Measurements from ENCODE around the gene CREBBP.
A peak's percentile ranks its signal among the peaks of the same experiment; 100 is the strongest.
"Not testable (repeated sequence)": the region's sequence is repeated elsewhere in the genome, so short reads cannot be mapped to it uniquely, and the experiment has no call there.

Gene CREBBP

DNA sequence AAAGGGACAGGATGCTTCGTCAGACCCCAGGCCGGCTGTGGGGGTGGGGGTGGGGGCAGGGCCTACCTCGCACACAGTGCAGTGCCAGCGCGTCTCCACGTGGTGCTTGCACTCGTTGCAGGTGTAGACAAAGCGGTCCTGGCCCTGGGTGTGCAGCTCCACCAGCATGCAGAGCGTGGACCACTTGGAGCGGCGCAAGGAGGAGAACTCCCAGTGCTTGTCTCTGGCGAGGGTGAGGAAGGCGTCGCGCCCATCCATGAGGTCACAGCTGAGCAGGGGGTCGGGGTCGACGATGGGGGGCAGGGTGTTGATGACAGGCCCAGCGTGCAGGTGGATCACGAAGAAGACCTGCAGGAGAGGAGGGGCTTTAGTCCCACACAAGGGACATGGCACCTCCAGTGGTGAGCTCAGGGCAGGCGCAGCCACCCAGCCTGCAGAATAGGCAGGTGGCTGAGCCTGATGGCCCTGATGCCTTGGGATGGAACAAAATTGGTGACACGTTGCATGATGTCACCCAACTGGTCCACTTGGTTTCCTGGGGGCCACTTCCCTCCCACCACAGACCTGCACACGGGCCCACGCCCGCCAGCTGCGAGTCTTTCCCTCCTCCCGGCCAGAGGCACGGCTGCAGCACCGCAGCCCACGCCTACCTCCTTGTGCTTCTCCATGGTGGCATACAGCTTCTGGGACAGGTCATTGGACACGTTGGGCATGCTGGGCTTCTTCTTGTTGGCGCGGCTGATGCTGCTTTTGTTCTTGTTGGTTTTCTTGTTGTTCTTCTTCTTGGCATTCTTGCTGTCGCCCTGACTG lies 149.2 kb downstream of the CREBBP start:
- no peak for DNase-seq

DNA sequence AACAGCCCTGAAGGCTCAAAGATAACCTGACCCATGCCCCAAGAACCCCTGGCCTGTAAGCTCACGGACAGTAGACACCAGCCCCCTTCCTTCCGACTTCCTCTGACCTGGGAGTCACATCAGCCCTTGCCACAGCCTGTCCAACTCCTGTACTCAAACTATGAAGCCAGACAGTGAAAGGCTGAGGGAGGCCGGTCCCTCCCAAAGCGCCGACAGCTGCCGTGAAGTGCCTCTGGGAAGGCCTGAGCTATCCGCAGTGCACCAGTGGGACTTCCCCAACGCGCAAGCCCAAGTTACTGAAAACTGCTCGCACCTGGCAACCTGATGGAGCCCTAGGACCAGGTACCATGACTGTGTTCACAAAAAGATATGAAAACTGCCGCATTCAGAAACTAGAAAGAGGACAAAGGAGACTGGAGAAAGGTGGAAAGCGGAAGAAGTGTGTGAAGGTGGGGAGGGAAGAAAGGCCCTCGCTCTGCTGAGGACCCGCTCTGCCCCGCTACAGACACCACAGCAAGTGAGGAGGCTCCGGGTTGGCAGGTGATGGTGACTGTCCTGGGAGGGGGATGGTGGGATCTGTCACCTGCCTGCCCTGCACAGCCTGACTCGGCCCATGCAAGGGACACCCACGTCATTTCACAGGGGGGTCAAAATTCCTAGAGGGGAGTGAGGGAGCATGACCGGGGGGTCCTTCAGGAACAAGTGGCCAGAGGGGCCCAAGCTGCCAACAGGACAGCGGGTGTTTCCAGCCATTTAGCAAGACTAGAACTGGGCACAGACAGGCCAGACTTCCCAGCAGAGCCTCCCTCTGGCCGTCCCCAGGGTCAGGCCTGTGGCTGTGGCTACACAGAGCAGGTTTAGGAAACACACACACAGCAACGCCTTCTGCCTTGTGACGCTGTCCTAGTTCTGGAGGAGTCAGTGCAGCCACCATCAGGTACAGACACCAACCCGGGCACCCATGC lies 150.1 kb downstream of the CREBBP start:
- no peak for DNase-seq

DNA sequence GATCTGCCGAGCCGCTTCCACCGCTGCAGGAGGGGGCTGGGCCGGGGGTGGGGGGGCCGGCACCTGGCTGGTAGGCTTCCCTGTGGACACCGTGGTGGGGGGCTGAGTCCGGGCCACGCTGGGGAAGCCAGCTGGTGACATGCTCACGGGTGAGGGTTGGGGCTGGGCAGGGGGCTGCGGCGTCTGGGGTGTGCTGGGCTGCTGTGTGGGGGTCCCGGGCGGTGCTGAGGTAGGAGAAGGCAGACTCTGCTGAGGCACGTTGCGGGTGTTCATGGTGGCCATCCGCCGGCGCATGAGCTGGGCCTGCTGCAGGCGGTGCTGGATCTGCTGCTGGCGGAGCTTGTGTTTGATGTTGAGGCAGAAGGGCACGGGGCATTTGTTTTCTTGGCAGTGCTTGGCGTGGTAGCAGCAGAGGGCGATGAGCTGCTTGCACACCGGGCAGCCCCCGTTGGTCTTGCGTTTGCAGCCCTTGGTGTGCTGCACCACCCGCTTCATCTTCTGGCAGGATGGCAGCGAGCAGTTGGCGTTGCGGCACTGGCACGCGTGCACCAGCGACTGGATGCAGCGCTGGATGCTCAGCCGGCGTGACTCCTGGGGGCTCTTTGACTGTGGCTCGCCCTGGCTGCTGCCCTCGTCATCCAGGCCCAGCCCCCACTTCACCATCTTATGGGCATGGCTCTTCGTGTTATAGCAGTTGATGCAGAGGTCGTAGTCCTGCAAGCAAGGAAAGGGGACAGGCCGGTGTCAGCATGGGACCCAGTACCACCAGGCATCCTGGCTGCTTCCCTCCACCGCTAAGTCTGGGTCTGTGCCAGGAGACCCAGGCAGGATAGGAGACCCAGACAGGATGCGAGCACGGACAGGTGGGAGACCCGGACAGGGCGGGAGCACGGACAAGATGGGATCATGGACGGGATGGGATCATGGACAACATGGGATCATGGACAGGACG lies 151.1 kb downstream of the CREBBP start:
- no peak for DNase-seq

DNA sequence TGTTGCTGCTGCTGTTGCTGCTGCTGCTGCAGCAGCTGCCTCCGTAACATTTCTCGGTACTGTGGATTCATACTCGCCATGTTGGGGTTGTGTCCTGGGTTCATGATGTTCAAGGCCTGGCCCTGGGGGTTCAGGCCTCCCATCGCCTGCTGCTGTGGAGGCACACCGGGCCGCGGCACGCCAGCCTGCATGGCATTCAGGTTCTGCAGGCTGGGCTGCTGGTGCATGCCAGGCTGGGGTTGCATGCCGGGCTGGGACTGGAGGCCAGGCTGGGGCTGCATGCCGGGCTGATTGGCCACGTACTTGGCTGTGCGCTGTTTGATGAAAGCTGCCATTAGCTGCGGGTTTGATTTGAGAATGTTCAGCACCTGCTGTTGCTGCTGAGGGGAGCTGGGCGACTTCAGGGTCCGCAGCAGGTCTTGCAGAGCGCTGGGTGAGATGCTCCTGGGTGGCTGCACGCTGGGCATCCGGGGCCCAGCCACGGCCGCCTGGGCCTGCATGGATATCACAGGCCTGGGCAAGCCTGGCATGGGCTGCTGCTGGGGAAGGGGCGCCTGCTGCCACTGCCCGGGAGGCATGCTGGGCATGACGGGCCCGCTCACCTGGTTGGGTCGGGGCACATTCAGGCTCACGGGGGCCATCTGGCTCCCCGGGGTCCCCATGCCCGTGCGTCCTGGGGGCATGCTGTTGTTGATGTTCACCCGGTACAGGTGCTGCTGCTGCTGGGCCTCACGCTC lies 151.9 kb downstream of the CREBBP start:
- DNase-seq = no peak

DNA sequence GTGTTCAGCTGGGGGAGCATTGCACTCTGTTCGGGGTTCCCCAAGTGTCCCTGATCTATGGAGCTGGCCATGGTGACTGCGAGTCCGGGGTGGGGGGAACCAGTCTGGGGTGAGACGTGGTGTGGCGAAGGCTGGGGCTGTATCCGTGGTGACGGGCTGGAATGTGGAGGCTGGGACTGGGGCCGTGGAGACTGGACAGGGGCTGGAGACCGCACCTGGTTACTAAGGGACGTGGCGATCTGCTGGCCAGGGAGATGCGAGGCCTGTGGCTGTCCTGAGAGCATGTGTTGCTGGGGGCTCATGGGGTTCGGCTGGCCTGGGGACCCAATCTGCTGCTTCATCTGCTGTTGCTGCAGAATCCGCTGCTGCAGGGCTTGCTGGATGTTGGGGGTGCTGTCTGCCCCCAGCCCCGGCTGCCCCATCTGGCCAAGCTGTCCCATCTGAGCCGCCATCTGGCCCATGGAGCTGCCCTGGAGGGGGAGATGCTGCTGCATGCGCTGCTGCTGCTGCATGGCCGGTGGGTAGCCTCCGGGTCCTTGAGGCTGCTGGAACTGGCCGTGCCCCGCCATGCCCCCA lies 152.6 kb downstream of the CREBBP start:
- DNase-seq = no peak

DNA sequence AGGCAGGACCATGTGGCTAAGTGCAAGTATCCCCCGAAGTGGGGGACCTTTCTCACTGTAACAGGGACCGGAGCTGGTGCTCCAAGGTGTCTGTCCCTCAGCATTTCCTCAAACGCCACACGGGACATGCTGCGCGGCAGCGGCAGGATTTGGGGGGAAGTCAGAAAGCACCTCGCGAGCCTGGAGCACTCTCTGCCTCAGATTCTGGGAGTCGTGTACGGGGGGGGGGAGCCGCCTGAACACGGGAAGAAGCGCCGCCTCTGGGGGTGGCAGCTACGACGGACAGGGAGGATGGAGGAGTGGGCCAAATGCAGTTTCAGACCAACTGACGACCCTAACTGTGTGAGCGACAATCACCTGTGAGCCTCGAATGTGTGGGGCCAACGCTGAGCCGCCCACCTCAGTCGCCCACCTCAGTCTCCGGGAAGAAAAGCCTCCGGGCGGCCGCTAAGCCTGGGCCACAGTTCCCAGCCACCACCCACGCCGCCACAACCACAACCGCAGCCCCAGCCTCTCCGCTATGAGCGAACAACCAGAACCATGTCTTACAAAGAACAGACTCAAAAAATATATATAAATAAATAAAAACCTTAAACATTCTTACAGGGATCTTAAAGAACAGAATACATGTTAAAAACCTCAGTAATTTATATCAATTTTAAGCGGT lies 154.4 kb downstream of the CREBBP start:
- no peak for DNase-seq

DNA sequence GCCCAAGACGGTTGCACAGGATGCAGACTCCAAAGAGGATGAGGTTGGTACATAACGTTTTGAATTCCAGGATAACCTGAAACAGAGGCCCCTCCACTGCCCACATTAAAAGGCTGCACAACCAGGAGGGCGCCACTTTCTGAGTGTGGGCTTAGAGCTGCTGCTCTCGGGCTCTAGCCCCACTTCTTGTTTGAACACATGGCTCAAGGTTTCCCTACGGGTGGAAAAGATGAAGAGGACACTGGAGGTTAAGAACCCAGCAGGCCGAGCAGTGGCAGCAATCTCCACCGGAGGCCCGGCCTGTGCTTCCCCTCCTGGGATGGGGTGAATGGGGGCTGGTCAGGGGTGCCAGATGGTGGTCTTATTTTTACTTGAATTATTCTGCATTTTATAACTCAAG lies 155.2 kb downstream of the CREBBP start:
- no peak for DNase-seq

DNA sequence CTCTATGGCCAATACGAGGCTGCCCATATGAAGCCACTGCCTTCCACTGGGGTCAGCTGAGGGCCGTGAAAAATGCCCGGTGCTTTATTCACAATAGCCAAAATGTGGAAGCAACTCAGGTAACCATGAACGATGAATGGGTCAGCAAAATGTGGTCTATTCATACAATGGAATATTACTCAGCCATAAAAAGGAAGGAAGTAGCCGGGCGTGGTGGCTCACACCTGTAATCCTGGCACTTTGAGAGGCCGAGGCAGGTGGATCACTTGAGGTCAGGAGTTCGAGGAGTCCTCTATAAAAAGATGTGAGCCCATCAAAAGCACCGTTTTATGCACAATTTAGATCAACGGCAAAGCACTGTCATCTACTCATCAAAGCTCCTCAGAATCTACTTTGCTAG lies 158.0 kb downstream of the CREBBP start:
- DNase-seq = no peak

DNA sequence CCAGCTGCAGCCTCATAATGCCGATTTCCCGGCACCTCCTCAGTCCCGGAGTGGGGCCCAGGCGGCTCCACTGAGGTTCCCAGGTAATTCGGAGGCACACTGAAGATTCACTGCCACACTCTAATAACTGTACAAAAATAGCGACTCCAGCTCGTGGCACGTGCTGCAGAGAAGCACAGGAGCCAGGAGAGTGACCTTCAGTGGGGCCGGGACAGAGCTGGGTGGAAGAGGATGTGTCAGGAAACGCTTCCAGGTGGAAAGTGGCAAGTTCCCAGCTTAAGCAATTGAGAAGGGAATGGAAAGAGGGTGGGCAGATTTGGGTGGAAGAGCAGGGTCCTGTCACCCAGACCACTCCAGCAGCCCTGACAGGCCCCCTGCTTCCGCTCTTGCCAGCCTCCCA lies 160.1 kb downstream of the CREBBP start:
- no peak for DNase-seq

DNA sequence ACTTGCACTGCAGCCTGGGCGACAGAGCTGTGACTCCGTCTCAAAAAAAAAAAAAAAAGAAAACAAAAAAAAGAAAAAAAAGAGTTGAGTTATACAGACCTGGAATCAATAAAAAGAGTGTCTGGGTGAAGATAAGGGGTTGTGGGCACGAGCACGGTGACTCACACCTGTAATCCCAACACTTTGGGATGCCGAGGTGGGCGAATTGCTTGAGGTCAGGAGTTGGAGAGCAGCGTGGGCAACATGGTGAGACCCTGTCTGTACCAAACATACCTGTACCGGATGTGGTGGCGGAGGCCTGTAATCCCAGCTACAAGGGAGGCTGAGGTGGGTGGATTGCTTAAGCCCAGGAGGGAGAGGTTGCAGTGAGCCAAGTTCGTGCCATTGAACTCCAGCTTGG lies 161.9 kb downstream of the CREBBP start:
- no peak for DNase-seq

DNA sequence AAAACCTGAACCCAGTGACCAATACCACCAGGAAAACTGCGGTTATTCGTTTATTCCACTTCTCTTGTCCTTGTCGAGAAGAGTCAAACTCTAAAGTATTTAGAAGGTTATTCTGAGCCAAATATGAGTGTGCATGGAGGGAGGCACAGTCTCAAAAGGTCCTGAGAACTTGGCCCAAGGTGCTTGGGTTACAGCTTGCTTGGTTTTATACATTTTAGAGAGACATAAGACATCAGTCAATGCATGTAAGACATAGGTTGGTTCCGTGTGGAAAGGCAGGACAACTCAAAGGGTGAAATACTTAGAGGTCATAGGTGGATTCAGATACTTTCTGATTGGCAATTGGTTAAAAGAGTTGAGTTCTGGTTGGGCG lies 162.5 kb downstream of the CREBBP start:
- no peak for DNase-seq

DNA sequence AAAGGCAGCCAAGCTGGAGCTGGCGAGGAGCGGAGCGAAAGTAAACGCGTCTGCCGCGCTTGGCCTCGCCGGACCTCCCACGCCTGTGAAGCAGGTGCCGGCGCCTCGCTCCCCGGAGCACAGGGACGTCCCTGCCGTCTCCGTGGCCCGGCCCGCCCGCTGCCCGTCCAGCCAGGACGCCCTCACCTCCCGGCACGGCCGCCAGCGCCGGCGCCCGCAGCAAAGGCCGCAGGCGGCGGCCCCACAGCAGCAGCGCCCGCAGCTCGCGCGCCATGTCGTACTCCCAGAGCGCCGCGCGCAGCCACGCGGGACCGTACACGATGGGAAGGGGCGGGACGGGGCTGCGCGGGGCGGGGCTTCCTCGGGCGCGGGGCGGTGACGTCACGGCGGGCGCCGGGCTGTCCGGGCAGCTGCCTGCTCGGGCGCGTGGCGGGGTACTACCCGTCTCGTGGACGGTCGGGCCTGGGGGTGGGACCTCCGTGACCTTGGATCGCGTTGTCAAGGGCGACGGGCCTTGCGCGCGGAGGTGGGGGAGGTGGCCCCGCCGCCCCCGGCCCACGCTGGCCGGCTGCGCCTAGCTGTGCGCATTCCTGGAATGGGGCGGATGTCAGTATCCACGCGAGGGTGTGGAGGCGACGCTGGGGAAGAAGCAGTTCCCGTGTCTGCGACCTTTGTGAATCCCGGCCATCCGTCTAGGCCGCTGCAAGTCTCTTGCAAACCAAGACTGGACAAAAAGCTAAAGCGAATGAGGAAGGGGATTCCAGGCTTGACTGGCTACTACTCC lies 163.1 kb downstream of the CREBBP start, which contains the start of gene TRAP1:
Gene TRAP1 (minus strand): TSS at position 290 of the 784 bp plus-strand sequence. CDS start 16 bp downstream, at position 274.
- peak; percentile 81 to 92 (median 85) for DNase-seq

DNA sequence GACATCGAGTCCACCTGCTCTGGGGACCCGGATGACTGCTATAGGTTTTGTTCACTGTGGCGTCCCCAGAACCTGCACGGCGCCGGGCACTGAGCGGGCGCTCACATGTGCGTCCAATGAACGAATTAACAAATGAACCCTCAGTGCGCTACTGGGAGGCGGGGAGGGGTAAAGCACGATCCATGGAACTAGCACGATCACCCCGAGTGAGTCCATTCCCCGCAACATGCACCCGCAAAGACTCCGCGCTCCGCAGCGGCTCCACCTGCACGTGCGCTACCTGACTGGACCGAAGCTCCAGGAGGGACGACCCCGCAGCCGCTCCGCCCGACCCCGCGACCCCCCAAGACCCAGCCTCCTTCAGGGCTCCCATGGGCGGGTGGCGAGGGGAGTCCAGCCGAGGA lies 163.7 kb downstream of the CREBBP start:
- peak in 2 of 5 donors; percentile 6 to 40 for DNase-seq

DNA sequence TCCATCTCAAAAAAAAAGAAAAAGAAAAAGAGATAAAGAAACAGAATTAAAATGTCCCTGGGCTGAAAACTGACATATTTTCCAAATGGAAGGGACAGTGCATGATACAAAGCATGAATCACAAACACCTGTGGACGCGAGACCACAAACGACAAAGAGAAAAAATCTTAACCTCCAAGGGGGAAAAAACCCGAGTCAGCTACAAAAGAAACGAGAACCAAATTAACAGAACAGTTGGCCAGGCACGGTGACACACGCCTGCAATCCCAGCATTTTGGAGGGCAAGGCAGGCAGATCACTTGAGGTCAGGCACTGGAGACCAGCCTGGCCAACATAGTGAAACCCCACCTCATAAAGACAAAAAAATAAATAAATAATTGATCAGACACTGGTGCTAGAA lies 165.1 kb downstream of the CREBBP start:
- no peak for DNase-seq

DNA sequence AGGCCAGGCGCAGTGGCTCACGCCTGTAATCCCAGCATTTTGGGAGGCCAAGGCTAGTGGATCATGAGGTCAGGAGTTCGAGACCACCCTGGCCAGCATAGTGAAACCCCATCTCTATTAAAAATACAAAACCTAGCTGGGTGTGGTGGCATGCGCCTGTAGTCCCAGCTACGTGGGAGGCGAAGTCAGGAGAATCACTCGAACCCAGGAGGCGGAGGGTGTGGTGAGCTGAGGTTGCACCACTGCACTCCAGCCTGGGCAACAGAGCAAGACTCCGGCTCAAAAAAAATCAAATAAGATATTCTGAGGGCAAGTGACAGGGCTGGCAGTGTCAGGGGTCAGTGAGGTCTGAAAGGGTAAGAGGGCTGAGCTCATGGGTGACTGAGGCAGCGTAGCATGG lies 166.1 kb downstream of the CREBBP start:
- DNase-seq = not testable (repeated sequence)

DNA sequence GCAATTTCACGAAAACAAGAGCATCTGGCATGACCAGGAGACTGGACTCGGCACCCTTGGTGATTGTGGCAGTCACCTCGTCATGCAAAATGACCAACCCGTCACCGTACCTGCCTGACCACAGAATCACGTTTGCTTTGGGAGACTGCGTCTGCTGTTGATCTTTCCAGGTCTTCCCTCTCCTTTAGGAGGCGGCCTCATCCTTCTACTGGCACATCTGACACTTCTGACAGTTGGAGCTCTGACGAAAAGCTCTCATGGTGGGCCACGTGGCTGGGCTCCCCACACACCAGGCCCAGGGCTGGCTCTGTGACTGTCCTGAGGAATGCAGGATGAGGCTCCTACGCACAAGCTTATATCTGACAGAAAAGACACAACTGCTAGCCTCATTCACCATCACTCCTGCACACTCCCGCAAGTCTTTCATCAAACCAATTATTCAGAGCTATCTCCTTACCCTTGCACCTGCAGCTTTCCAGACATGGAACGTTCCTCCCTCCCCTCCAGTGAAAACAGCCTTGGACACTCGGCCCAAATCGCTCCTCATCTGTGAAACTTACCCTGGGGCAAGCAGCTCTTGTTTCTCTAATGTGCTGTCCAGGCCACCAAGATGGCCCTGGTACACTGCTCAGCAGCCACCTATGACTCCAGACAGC lies 166.8 kb downstream of the CREBBP start:
- DNase-seq = no peak

DNA sequence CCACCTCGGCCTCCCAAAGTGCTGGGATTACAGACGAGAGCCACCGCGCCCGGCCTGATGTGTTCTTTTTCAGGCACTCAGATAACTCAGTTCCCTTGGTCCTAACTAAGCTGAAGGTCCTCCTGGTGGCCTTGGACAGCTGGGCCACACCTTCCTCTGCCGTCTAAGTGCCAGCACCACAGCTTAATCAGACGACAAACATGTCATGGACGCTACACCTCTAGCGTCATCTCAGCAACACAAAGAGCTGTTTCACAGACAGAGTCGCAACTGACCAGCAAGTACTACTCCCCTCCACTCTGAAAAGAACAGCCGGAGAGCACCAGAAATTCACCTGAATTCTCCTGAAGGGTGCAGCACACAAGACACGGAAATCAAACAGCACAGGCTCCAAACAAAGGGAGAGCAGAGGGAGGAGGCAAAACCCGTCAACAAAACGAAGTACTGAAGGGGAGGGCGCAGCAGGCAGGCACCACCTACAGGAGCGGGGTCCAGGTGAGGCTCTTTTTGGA lies 167.6 kb downstream of the CREBBP start:
- no peak for DNase-seq

DNA sequence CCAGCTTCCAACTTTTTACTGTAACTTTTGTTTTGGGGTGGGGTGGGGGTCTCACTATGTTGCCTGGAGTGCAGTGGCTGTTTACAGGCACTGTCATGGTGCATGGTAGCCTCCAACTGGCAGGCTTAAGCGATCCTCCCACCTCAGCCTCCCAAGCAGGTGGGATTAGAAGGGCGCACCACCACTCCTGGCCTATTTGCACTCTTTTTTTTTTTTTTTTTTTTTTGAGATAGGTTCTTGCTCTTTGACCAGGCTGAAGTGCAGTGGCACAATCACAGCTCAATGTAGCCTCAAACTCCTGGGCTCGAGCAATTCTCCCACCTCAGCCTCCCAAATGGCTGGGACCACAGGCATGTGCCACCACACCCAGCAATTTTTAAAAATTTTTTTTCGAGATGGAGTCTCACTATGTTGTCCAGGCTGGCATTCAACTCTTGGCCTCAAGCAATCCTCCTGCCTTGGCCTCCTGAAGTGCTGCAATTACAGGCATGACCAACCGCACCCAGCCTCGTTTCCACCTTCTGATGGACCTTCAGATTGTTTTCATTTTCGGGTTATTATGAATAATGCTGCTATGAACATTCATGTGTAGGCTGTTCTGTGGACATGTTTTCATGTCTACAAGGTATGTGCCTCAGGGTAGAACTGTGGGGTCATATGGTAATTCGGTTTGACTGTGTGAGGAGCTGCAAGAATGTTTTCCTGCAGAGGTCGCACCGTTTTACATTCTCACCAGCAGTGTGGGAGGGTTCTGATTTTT lies 174.1 kb downstream of the CREBBP start:
- DNase-seq = no peak

Measured in T-helper 1 cell (primary cell).